Loucy (cell line): Measurements from ENCODE around the gene AQP11.

Experiments
- H2AFZ ChIP-seq: fragments of 200-600 bp; sonication (generic); 2 replicates; pipeline ENCODE4 v1.6.0; 2016; ENCODE audit warnings: antibody characterized with exemption, mild to moderate bottlenecking, low read length, moderate library complexity
- H3F3A ChIP-seq: fragments of 200-600 bp; 2 replicates; pipeline ENCODE4 v1.6.0; 2016; ENCODE audit warnings: antibody characterized with exemption, low read depth, mild to moderate bottlenecking
- H3K27me3 ChIP-seq: fragments of 200-600 bp; sonication (generic); 2 replicates; pipeline ENCODE4 v1.6.1; 2014; ENCODE audit warnings: low read length, mild to moderate bottlenecking; ENCODE audit not compliant: insufficient read depth, poor library complexity, severe bottlenecking
- H3K36me3 ChIP-seq: fragments of 200-600 bp; sonication (generic); 2 replicates; pipeline ENCODE4 v1.6.1; 2016; ENCODE audit warnings: low read length; ENCODE audit not compliant: insufficient read depth
- H3K4me1 ChIP-seq: fragments of 200-600 bp; sonication (generic); 2 replicates; pipeline ENCODE4 v1.5.1; 2014; ENCODE audit warnings: low read length, mild to moderate bottlenecking; ENCODE audit not compliant: insufficient read depth, poor library complexity, severe bottlenecking
- H3K4me2 ChIP-seq: fragments of 200-600 bp; sonication (generic); 2 replicates; pipeline ENCODE4 v1.6.0; 2014; ENCODE audit warnings: antibody characterized with exemption, low read length, low read depth, mild to moderate bottlenecking; ENCODE audit not compliant: poor library complexity, severe bottlenecking
- H3K4me3 ChIP-seq: fragments of 200-600 bp; sonication (generic); 2 replicates; pipeline ENCODE4 v1.5.1; 2014; ENCODE audit warnings: low read length, mild to moderate bottlenecking, mixed read lengths; ENCODE audit not compliant: poor library complexity, severe bottlenecking
- H3K79me2 ChIP-seq: fragments of 200-600 bp; sonication (generic); 2 replicates; pipeline ENCODE4 v1.6.1; 2014; ENCODE audit warnings: low read length; ENCODE audit not compliant: insufficient read depth
- H3K9ac ChIP-seq: fragments of 200-600 bp; sonication (generic); 2 replicates; pipeline ENCODE4 v1.6.0; 2014; ENCODE audit warnings: mild to moderate bottlenecking, low read depth, low read length, moderate library complexity; ENCODE audit not compliant: poor library complexity, severe bottlenecking
- H3K9me2 ChIP-seq: fragments of 200-600 bp; sonication (generic); replicated peaks from 2 replicates; pipeline ENCODE4 v1.6.1; 2016; ENCODE audit warnings: low read depth, low read length, mixed read lengths
- H3K9me3 ChIP-seq: fragments of 200-600 bp; sonication (generic); 2 replicates; pipeline ENCODE4 v1.6.1; 2014; ENCODE audit warnings: mild to moderate bottlenecking, antibody characterized with exemption, low read length, low read depth; ENCODE audit not compliant: insufficient read depth
- H4K20me1 ChIP-seq: fragments of 200-600 bp; sonication (generic); 2 replicates; pipeline ENCODE4 v1.6.0; 2014; ENCODE audit warnings: antibody characterized with exemption, low read length, mild to moderate bottlenecking; ENCODE audit not compliant: insufficient read depth, poor library complexity, severe bottlenecking
- CTCF ChIP-seq: fragments of 200-600 bp; sonication (generic); conservative IDR thresholded peaks from 2 replicates; pipeline ENCODE4 v1.5.1; 2014; ENCODE audit warnings: mild to moderate bottlenecking, antibody characterized with exemption, low read length
- EZH2phosphoT487 ChIP-seq: fragments of 200-600 bp; IDR thresholded peaks from 2 replicates; pipeline ENCODE4 v1.6.1; 2018; ENCODE audit warnings: antibody characterized with exemption, mild to moderate bottlenecking, moderate library complexity, borderline replicate concordance

The AQP11 gene

GRCh38 chr11:77580712-77581337 lies 8.9 kb upstream of the AQP11 start:
- TF ChIP-seq EZH2phosphoT487 = no peak
- TF ChIP-seq CTCF = no peak
- Histone ChIP-seq H3K9me2 (no peaks in the 10 kb centered on the region), H2AFZ (no peak overlapping the region), H4K20me1 (no peaks in the 10 kb centered on the region), H3K36me3 (no peaks in the 10 kb centered on the region), H3K9me3 (peaks cover 8% of the 10 kb centered on the region; the same call in 1 of the 2 replicates), H3K79me2 (no peaks in the 10 kb centered on the region), H3K9ac (no peak overlapping the region), H3K4me1 (no peaks in the 10 kb centered on the region), H3K27me3 (no peaks in the 10 kb centered on the region), H3K4me3 (no peak overlapping the region), H3F3A (no peaks in the 10 kb centered on the region), H3K4me2 (no peak overlapping the region)

GRCh38 chr11:77589181-77589520 lies 602 bp upstream of the AQP11 start:
- no peaks in the 10 kb centered on the region for H3K9me2 ChIP-seq
- peak overlapping the region; percentile 97 for H2AFZ ChIP-seq
- peak overlapping the region; percentile 81 for H3K4me3 ChIP-seq
- no peaks in the 10 kb centered on the region for H3K79me2 ChIP-seq
- no peaks in the 10 kb centered on the region for H4K20me1 ChIP-seq
- H3F3A ChIP-seq = no peaks in the 10 kb centered on the region
- H3K36me3 ChIP-seq = no peaks in the 10 kb centered on the region
- no peaks in the 10 kb centered on the region for H3K9me3 ChIP-seq
- TF ChIP-seq CTCF (no peak), EZH2phosphoT487 (no peak)
- H3K9ac ChIP-seq = peak overlapping the region; percentile 77
- peak overlapping the region; percentile 70 for H3K4me2 ChIP-seq
- H3K27me3 ChIP-seq = no peaks in the 10 kb centered on the region
- peaks cover 16% of the 10 kb centered on the region for H3K4me1 ChIP-seq

GRCh38 chr11:77590194-77590782 lies 535 bp downstream of the AQP11 start:
- H3K4me3 ChIP-seq = peak overlapping the region; percentile 81
- H2AFZ ChIP-seq = peak overlapping the region; percentile 97
- no peaks in the 10 kb centered on the region for H3K36me3 ChIP-seq
- H4K20me1 ChIP-seq = no peaks in the 10 kb centered on the region
- H3K27me3 ChIP-seq = no peaks in the 10 kb centered on the region
- TF ChIP-seq CTCF = no peak
- TF ChIP-seq EZH2phosphoT487 = no peak
- H3K4me1 ChIP-seq = peaks cover 16% of the 10 kb centered on the region
- H3K9me3 ChIP-seq = no peaks in the 10 kb centered on the region
- no peaks in the 10 kb centered on the region for H3K79me2 ChIP-seq
- H3K9me2 ChIP-seq = no peaks in the 10 kb centered on the region
- peak overlapping the region; percentile 70 for H3K4me2 ChIP-seq
- H3F3A ChIP-seq = no peaks in the 10 kb centered on the region
- H3K9ac ChIP-seq = peak overlapping the region; percentile 77
